Measurements from ENCODE around the gene RFFL. TPM values are rescaled to one million over a fixed set of nuclear protein-coding genes. Genes with fewer than 3 reads are reported as not detected.
"Not testable (repeated sequence)": the region's sequence is repeated elsewhere in the genome, so short reads cannot be mapped to it uniquely, and the experiment has no call there.

The RFFL gene
- total RNA-seq, 4 donors from 2014 or later: 51.1 to 145 (median 96.1) TPM

DNA sequence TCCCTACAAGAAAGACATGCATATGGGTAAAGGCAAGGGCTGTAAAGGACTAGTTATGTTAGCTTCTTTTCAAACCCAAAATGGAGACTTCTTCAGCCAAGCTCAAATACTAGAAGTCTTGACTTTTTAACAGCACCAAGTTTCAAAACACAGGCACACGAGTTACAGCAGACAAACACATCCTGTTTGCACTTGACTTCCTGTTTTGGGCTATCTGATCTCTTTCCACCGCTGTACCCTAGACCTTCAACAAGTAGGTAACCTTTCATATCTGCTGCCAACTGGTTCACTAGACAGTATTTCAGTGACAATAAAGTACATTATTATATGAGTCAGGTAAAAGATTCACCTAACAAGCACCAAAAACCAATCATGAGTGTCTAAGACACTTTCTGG lies 12.3 kb downstream of the RFFL start:
- TF ChIP-seq, protein P1, sequence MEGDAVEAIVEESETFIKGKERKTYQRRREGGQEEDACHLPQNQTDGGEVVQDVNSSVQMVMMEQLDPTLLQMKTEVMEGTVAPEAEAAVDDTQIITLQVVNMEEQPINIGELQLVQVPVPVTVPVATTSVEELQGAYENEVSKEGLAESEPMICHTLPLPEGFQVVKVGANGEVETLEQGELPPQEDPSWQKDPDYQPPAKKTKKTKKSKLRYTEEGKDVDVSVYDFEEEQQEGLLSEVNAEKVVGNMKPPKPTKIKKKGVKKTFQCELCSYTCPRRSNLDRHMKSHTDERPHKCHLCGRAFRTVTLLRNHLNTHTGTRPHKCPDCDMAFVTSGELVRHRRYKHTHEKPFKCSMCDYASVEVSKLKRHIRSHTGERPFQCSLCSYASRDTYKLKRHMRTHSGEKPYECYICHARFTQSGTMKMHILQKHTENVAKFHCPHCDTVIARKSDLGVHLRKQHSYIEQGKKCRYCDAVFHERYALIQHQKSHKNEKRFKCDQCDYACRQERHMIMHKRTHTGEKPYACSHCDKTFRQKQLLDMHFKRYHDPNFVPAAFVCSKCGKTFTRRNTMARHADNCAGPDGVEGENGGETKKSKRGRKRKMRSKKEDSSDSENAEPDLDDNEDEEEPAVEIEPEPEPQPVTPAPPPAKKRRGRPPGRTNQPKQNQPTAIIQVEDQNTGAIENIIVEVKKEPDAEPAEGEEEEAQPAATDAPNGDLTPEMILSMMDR (IDR thresholded peaks at IDR 0.05): no peak
- H3K4me3 ChIP-seq (replicated peaks in 1 of 3): no peak overlapping the region
- H3K27me3 ChIP-seq: no peaks in the 10 kb centered on the region
- H3K9me3 ChIP-seq: no peaks in the 10 kb centered on the region
- no peaks in the 10 kb centered on the region for H3K36me3 ChIP-seq
- WGBS, 2 donors: 23 to 25% methylated on average over 2 of the region's 2 CpGs
- H3K4me1 ChIP-seq: peaks cover 26 to 49% of the 10 kb centered on the region in 2 donors
- H3K27ac ChIP-seq: peak overlapping the region; percentile 53 to 68 (median 67)
- DNase-seq: no peak
- intact Hi-C loops (cut with DNase I): no loop called here

DNA sequence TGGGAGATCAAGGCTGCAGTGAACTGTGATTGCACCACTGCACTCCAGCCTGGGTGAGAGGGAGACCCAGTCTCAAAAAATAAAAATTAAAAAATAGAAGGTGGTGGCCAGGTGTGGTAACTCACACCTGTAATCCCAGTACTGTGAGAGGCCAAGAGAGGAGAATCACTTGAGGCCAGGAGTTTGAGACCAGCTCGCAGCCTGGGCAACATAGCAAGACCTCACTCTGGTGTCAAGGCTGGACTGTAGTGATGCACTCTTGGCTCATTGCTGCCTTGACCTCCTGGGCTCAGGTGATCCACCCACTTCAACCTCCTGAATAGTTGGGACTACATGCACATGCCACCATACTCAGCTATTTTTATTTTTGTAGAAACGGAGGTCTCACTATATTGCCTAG lies 13.3 kb downstream of the RFFL start:
- no peak overlapping the region for H3K27ac ChIP-seq
- WGBS, 2 donors: 96 to 100% methylated on average over 2 of the region's 2 CpGs
- H3K4me3 ChIP-seq (replicated peaks in 1 of 3): no peak overlapping the region
- peaks cover 26 to 46% of the 10 kb centered on the region in 2 donors for H3K4me1 ChIP-seq
- no peaks in the 10 kb centered on the region for H3K9me3 ChIP-seq
- intact Hi-C loops (cut with DNase I): no loop called here
- no peaks in the 10 kb centered on the region for H3K36me3 ChIP-seq
- H3K27me3 ChIP-seq: no peaks in the 10 kb centered on the region
- TF ChIP-seq POLR2A (IDR thresholded peaks at IDR 0.05): no peak
- TF ChIP-seq, protein P1 (IDR thresholded peaks at IDR 0.05): no peak
- DNase-seq: no peak

- H3K36me3 ChIP-seq: no peaks in the 10 kb centered on the region
- no peaks in the 10 kb centered on the region for H3K9me3 ChIP-seq
- H3K4me1 ChIP-seq: peaks cover 33 to 46% of the 10 kb centered on the region in 2 donors
- intact Hi-C loops (cut with DNase I): no loop called here
- DNase-seq: no peak
- H3K27me3 ChIP-seq: no peaks in the 10 kb centered on the region
- no peak for TF ChIP-seq POLR2A (IDR thresholded peaks at IDR 0.05)
- TF ChIP-seq, protein P1 (IDR thresholded peaks at IDR 0.05): no peak
- WGBS, 2 donors: 90 to 95% methylated on average over 3 of the region's 3 CpGs
- H3K27ac ChIP-seq: no peak overlapping the region
- H3K4me3 ChIP-seq (replicated peaks in 1 of 3): no peak overlapping the region
Observed at GRCh38 chr17:35048685-35049379, 14.7 kb downstream of the RFFL start.

DNA sequence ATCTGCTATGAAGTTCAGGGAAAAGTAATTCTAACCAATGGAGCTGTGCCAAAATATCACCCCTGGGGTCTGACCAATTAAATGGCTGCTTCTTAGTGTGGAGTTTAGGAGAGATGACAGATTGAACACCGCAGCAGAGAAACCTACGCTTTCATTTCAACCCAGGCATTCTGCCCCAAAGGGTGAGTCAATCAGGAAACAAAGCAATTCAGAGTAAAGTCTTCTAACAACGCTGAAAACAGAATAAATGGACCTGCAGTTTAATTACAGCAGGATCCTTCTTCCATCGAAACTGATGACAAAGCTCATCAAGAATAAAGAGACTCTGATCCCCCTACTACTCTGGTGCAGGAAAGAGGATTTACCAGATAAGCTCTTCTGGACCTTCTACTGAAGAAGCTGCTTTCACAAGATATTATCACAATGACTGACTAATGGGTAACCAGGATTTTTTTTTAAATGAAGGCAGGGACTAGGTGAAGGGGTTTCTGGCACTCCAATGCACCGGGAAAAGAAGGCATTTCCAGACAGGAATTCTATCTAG lies 16.7 kb downstream of the RFFL start:
- H3K4me3 ChIP-seq (replicated peaks in 1 of 3): no peak overlapping the region
- intact Hi-C loops (cut with DNase I): no loop called here
- H3K36me3 ChIP-seq: no peaks in the 10 kb centered on the region
- H3K9me3 ChIP-seq: no peaks in the 10 kb centered on the region
- TF ChIP-seq, protein P1 (IDR thresholded peaks at IDR 0.05): no peak
- TF ChIP-seq POLR2A (IDR thresholded peaks at IDR 0.05): no peak
- WGBS, 2 donors: 42 to 56% methylated on average over 5 of the region's 5 CpGs
- no peaks in the 10 kb centered on the region for H3K27me3 ChIP-seq
- no peak for DNase-seq
- peaks cover 27 to 37% of the 10 kb centered on the region in 2 donors for H3K4me1 ChIP-seq
- peak overlapping the region in 2 of 3 donors; percentile 2 to 18 for H3K27ac ChIP-seq

DNA sequence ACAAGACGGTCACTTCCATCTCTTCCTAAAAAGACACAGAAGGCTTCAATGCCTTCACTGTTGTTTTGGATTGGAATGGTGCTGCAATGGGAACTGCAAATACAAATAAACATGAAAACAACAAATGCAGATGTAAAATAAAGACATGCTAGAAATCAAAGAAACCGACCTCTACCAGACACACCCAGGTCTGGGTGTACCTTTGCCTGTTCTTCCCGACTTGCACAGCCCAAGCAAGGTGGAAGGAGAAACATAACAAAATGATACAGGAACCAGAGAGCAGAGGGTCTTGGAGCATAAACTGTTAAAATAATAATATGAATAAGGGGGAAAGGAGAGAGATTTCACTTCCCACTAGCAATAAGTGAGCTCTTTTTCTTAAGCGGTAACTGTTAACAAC lies 17.3 kb downstream of the RFFL start:
- no peaks in the 10 kb centered on the region for H3K27me3 ChIP-seq
- intact Hi-C loops (cut with DNase I): no loop called here
- TF ChIP-seq, protein P1 (IDR thresholded peaks at IDR 0.05): no peak
- TF ChIP-seq POLR2A (IDR thresholded peaks at IDR 0.05): no peak
- H3K9me3 ChIP-seq: no peaks in the 10 kb centered on the region
- no peak for DNase-seq
- peak overlapping the region in 1 of 3 donors; percentile 18 for H3K27ac ChIP-seq
- H3K36me3 ChIP-seq: no peaks in the 10 kb centered on the region
- peaks cover 22 to 31% of the 10 kb centered on the region in 2 donors for H3K4me1 ChIP-seq
- H3K4me3 ChIP-seq (replicated peaks in 1 of 3): no peak overlapping the region
- 74 to 75% methylated on average over 4 of the region's 4 CpGs for WGBS, 2 donors

- H3K9me3 ChIP-seq; H3K27me3 ChIP-seq; DNase-seq; H3K36me3 ChIP-seq; H3K27ac ChIP-seq; intact Hi-C loops (cut with DNase I); H3K4me3 ChIP-seq (replicated peaks in 1 of 3): not testable (repeated sequence)
- peaks cover 19 to 24% of the 10 kb centered on the region in 2 donors for H3K4me1 ChIP-seq
- 94 to 98% methylated on average over 13 of the region's 13 CpGs for WGBS, 2 donors
Observed at GRCh38 chr17:35045458-35045979, 18.0 kb downstream of the RFFL start.
